Transverse colon (tissue), 3 donors: ENCODE results near the gene STAU1.

Experiments used
- EP300 ChIP-seq: sonication (generic); formaldehyde crosslinking; IDR thresholded peaks from one replicate; pipeline ENCODE4 v1.6.1; 2017; ENCODE audit warnings: antibody characterized with exemption, low read depth
- POLR2A ChIP-seq: fragments of 450-650 bp; IDR thresholded peaks from one replicate; pipeline ENCODE4 v1.6.1; 2016; ENCODE audit warnings: antibody characterized with exemption, mild to moderate bottlenecking, moderate library complexity
- TF ChIP-seq, protein P1 (sequence below), 5 experiments: fragments of 200-600 bp in 3 of 5; fragments of 450-650 bp in 2 of 5; sonication (generic) in 3 of 5; IDR thresholded peaks; 1 replicate in 2 of 5; 2 replicates in 3 of 5; pipeline ENCODE4 v1.5.1; 2016 to 2017; ENCODE audit warnings: antibody characterized with exemption in 5 of 5, inconsistent platforms in 3 of 5, mild to moderate bottlenecking in 2 of 5, moderate library complexity in 1 of 5

DNA sequence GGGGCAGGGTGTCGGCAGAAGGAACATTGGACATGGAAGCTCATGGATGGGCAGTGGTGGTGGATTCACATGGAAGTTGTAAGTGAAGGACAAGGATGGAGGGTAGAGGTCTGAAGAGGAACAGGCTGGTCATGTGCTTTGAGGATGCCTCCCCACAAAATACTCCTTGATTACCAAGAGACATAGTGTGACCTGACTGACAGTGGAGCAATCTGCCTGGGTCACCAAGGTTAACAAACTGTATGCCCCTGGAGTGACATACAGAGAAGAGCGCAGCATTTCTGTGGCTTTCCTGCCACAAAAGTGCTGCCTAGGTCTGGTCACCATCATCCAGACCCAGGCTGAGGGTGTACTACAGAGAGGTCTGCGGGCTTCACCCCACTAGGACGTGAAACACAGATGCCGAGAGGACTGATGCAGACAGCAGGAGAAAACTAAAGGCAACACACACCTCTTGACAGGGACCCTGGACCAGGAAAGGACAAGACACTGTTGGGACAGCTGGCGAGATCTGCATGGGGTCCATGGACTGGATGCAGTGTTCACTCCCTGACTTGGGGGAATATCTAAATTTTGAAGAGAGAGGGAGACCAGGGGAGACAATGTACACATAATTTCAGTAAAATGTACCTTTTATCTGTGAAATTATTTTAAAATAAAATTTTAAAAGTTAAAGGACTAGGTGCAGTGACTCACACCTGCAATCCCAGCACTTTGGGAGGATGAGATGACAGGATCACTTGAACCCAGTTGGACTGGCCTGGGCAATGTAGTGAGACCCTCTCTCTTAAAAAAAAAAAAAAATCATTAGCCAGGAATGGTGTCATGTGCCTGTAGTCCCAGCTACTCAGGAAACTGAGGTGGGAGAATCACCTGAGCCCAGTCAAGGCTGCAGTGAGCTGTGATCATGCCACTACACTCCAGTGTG is 77.1 kb downstream of the STAU1 start:
- TF ChIP-seq, protein P1, sequence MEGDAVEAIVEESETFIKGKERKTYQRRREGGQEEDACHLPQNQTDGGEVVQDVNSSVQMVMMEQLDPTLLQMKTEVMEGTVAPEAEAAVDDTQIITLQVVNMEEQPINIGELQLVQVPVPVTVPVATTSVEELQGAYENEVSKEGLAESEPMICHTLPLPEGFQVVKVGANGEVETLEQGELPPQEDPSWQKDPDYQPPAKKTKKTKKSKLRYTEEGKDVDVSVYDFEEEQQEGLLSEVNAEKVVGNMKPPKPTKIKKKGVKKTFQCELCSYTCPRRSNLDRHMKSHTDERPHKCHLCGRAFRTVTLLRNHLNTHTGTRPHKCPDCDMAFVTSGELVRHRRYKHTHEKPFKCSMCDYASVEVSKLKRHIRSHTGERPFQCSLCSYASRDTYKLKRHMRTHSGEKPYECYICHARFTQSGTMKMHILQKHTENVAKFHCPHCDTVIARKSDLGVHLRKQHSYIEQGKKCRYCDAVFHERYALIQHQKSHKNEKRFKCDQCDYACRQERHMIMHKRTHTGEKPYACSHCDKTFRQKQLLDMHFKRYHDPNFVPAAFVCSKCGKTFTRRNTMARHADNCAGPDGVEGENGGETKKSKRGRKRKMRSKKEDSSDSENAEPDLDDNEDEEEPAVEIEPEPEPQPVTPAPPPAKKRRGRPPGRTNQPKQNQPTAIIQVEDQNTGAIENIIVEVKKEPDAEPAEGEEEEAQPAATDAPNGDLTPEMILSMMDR (IDR thresholded peaks at IDR 0.05), result no peak
- no peak for TF ChIP-seq POLR2A
- no peak for TF ChIP-seq EP300
